ENCODE measurements around the gene FAM228B.

FAM228B gene

DNA sequence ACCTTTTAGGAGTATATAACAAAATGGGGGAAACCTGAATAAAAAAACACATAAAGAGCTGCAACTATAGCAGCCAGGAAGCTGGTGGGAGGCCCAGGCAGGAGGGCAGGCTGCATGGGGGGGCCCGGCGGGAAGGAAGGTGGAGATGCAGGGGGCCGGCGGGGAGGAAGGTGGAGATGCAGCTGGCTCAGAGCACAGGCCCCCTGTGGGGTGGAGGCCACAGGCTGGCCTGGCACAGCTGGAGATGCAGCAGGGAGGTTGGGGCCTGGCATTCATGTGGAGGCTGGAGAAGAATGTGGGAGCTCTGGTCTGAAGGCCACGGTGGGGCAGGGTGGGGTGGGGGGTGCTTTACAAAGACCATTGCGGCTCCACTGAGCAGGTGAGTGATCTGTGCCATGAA lies 83.0 kb downstream of the FAM228B start:
- no peak for DNase-seq

DNA sequence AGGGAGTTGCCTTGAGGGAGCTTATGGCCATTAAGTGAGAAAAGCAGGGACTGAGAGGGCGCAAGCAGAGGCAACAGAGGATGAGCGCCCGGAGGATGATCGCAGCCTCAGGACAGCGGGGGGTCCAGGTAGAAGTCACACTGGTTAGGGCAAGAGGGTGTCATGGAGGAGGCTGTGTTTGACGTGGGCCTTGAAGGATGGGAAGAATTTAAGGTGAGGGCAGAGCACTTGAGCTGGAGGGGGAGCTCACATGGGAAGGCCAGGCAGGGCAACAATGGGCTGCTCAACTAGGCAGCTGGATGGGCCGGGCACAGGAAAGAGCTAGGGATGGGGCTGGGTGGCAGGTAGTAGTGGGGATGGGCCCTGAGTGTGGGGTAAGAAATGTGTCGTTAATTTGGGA lies 83.4 kb downstream of the FAM228B start:
- DNase-seq = no peak

DNA sequence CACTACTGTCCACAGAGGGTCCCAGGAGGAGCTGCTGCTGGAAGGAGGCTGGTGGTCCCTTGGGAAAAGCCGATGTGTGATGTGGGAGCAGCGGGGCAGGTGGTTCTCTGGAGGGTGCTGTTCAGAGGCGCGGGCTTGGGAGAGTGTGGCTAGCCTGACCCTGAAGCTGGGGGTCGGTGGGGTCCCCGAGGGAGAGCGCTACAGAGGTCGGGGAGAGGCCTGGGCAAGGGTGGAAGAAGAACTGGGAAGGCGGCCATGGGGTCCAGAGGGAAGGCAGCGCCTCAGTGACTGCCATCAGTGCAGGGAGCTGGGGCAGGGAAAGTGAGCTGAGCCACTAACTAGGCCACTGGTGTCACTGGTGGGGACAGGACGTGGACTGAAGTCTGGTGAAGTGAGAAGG lies 84.1 kb downstream of the FAM228B start:
- DNase-seq = no peak

DNA sequence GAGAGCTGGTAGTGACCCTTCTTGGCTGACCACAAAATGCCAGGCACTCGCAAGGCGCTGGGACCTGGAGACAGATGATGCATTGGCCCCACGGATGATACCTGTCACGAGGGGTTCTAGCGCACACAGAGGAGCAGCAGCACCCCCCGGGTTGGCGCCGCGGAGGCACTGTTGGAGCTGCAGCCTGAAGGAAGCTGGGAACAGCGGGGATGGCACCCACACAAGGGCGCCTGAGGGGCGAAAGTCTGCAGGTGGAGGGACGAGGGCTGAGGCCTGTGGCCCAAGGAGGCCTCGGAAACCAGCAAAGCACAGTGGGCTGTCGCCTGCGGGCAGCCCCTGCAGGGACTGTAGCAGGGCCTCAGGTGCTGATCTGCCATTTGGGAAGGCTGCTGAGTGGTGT lies 85.2 kb downstream of the FAM228B start:
- no peak for DNase-seq

DNA sequence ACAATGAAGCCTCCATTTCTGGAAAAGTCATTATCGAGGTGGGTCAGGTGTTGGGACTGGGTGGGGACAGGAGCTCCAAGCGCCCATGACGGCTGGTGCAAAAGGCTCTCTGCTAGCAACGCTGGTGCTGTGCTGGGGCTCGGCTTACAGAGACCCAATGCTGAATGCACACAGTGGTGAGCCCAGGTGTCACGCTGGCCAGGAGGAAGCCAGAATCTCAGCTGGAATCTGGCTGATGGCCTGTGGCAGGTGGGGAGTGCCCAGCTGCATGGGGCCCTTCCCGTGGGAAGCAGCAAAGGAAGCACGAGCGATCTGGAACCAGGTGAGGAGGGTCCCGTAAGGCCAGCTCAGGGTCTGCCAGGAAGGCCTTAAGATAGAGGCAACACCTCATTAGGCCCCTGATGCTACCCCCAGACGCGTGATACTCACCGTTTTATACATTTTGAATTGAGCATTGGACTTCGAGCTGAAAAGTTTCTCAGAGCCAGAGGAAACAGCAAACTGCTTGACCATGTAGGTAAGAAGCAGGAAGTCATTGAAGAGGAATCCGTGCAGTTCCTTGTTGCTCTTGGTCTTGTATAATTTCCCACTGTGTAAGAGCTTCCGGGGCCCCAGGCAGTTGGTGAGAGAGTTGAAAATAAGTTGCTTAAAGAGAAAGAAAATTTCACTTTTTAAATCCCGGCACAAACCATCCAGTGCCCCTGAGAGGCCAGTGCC lies 86.3 kb downstream of the FAM228B start:
- DNase-seq = no peak

DNA sequence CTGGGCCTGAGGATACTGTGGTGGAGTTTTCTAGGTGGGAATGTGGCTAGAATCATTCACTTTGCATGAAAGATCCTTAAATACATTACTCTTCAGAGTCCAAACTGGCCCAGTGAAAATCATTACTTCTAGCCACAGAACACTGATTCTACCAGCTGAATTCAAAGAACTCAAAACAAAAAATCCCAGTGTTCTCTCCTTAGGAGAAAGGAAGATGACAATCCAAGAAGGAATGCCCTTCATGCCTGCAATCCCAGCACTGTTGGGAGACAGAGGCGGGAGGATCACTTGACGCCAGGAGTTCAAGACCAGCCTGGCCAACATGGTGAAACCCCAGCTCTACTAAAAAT lies 86.8 kb downstream of the FAM228B start:
- no peak for DNase-seq

DNA sequence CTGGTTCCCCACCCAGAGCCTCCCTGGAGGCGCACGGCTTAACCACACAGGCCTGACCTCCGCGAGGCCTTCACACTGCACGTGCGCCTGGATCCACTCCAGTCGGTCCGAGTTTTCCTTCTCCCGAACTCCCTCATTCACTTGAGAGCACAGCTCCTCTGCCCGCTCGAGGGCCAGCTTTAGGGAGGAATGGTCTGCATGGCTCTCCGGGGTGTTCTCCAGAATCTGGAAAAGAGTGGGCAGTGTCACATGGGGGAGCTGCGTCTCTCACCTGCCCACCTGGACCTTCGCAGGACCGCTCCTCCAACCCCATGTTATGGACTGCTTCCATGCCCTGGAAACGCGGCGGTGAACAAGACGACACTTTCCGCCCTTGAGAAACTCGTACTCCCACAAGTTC lies 87.5 kb downstream of the FAM228B start:
- DNase-seq = no peak

DNA sequence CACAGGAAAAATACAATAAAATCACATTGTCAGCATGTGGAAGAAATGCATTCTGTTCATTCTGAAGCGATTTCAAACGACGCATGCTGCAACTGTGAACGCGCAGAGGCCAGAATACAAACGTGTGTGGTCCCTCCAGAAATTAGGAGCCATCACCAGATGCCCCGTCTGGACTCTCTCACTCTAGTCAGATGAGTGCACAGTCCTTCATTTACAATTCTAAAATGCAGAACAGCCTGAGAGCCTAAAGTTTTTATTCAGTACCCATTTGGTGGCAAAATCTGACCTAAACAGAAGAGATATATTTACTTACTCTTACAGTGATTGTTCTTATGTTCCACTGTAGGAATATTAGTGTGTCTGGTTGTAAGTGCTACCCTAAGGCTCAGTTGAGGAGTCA lies 88.1 kb downstream of the FAM228B start:
- DNase-seq = no peak

DNA sequence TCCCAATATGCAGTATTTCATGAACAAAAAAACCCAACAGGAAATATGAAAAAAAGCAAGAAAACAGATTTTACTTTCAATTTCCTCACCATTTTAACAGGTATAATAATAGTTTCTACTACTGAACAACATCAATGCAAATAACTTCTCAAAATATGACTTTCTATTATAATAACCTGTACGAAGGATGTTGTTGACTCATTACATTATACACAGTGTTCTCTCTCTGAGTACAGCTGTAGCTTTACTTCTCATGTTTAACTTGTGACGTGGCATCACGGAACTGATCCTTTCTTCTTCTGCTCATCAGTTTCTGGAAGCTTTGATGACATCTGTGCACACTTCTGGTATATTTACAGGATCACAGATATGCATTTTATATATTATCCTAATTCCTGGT lies 91.6 kb downstream of the FAM228B start:
- no peak for DNase-seq

Data from NCI-H226 (cell line).